A549 (cell line): ENCODE results near the gene PUS3. TPM values are rescaled to one million over a fixed set of nuclear protein-coding genes. Genes with fewer than 3 reads are reported as not detected.

Source experiments
- ATAC-seq, 2 experiments: fragments of 200-7000 bp in 1 of 2; fragments of >200 bp in 1 of 2; cut with Nextera tagmentation in 1 of 2; cut with Tn5 transposase in 1 of 2; 3 replicates each; pipeline versions ENCODE4 v1.8.0 to v1.9.1; 2018 to 2020; ENCODE audit warnings: mild to moderate bottlenecking in 1 of 2, moderate library complexity in 1 of 2
- CTCF ChIA-PET: fragments of 300-600 bp; sonication (Branson Sonifier 250); formaldehyde crosslinking; extraction: SDS; loops from one replicate; lab custom pipeline; 2021; ENCODE audit warnings: antibody characterized with exemption, inconsistent platforms; lab: Yijun Ruan, JAX
- POLR2A ChIA-PET: fragments of 350-600 bp; formaldehyde crosslinking; extraction: SDS; loops from one replicate; lab custom pipeline; 2021; ENCODE audit warnings: antibody characterized with exemption, inconsistent platforms; lab: Yijun Ruan, JAX
- DNase-seq, 2 experiments: peaks; one replicate each; pipeline versions ENCODE4 v3.0.0 to v3.0.0-alpha.2; 2011 to 2016; ENCODE audit warnings: low read depth in 1 of 2, low spot score in 1 of 2
- FAIRE-seq: peaks from 2 replicates; lab custom pipeline; 2011; peaks lifted over from hg19 to GRCh38; lab: Jason Lieb, UNC
- H3K27ac ChIP-seq, 2 experiments: fragments of >200 bp; sonication (Bioruptor Twin); formaldehyde crosslinking; 3 replicates each; pipeline ENCODE4 v1.5.1; 2016 to 2017
- H3K4me1 ChIP-seq: fragments of >200 bp; sonication (Bioruptor Twin); formaldehyde crosslinking; 3 replicates; pipeline ENCODE4 v1.6.1; 2016
- H3K4me2 ChIP-seq: fragments of >200 bp; sonication (Bioruptor Twin); formaldehyde crosslinking; 3 replicates; pipeline ENCODE4 v1.6.1; 2016
- H3K4me3 ChIP-seq: fragments of >200 bp; sonication (Bioruptor Twin); formaldehyde crosslinking; 3 replicates; pipeline ENCODE4 v1.5.1; 2016
- H3K9me3 ChIP-seq: fragments of >200 bp; sonication (Bioruptor Twin); formaldehyde crosslinking; 3 replicates; pipeline ENCODE4 v1.6.1; 2016
- ATOH8 ChIP-seq: fragments of 250-450 bp; sonication (Bioruptor Pico); IDR thresholded peaks from 2 replicates; pipeline ENCODE4 v1.5.0; 2020; ENCODE audit warnings: low read depth, mild to moderate bottlenecking, moderate library complexity
- CHD2 ChIP-seq: fragments of 150-350 bp; IDR thresholded peaks from 2 replicates; pipeline ENCODE4 v1.6.1; 2014; ENCODE audit warnings: low read length; ENCODE audit not compliant: partially characterized antibody
- CTCF ChIP-seq: fragments of >200 bp; sonication (Bioruptor Twin); formaldehyde crosslinking; IDR thresholded peaks from 3 replicates; pipeline ENCODE4 v1.5.1; 2016
- FOSB ChIP-seq: fragments of 250-450 bp; sonication (Bioruptor Pico); IDR thresholded peaks from 2 replicates; pipeline ENCODE4 v1.5.0; 2020; ENCODE audit warnings: mild to moderate bottlenecking, moderate library complexity
- FOXS1 ChIP-seq: fragments of 250-450 bp; sonication (Bioruptor Pico); IDR thresholded peaks from 2 replicates; pipeline ENCODE4 v1.5.0; 2020; ENCODE audit warnings: mild to moderate bottlenecking, moderate library complexity
- HOXB13 ChIP-seq: fragments of 250-450 bp; sonication (Bioruptor Pico); IDR thresholded peaks from 2 replicates; pipeline ENCODE4 v1.5.0; 2020; ENCODE audit warnings: low read depth, mild to moderate bottlenecking, moderate library complexity
- JUN ChIP-seq, 2 experiments: fragments of >200 bp; sonication (Bioruptor Twin); formaldehyde crosslinking; IDR thresholded peaks; 2 replicates in 1 of 2; 3 replicates in 1 of 2; pipeline ENCODE4 v1.6.1; 2016 to 2017
- KDM1A ChIP-seq: fragments of 200-600 bp; sonication (generic); IDR thresholded peaks from 2 replicates; pipeline ENCODE4 v1.6.1; 2016; ENCODE audit warnings: low read depth, mild to moderate bottlenecking
- NR3C1 ChIP-seq: fragments of >200 bp; sonication (Bioruptor Twin); formaldehyde crosslinking; IDR thresholded peaks from 3 replicates; pipeline ENCODE4 v1.6.1; 2017
- PHF8 ChIP-seq: fragments of 200-600 bp; sonication (generic); IDR thresholded peaks from 2 replicates; pipeline ENCODE4 v1.6.1; 2016; ENCODE audit warnings: low read depth, mild to moderate bottlenecking, antibody characterized with exemption, moderate library complexity, borderline replicate concordance
- RAD21 ChIP-seq, 2 experiments: fragments of >200 bp in 1 of 2; sonication (Bioruptor Twin) in 1 of 2; formaldehyde crosslinking in 1 of 2; IDR thresholded peaks in 1 of 2; conservative IDR thresholded peaks in 1 of 2; 2 replicates in 1 of 2; 3 replicates in 1 of 2; pipeline ENCODE4 v1.6.1; 2012 to 2018; ENCODE audit warnings: inconsistent platforms in 1 of 2
- REST ChIP-seq: fragments of 200-600 bp; sonication (generic); IDR thresholded peaks from 2 replicates; pipeline ENCODE4 v1.6.1; 2016; ENCODE audit warnings: antibody characterized with exemption, mild to moderate bottlenecking, moderate library complexity
- RFX5 ChIP-seq: fragments of 450-650 bp; IDR thresholded peaks from 2 replicates; pipeline ENCODE4 v1.7.1; 2014; ENCODE audit warnings: antibody characterized with exemption, mild to moderate bottlenecking, moderate library complexity
- SMC3 ChIP-seq: fragments of >200 bp; sonication (Bioruptor Twin); formaldehyde crosslinking; IDR thresholded peaks from 3 replicates; pipeline ENCODE4 v1.6.1; 2018; ENCODE audit warnings: inconsistent platforms
- TP53 ChIP-seq: fragments of 250-450 bp; sonication (Bioruptor Pico); IDR thresholded peaks from 2 replicates; pipeline ENCODE4 v1.5.0; 2021; ENCODE audit warnings: mild to moderate bottlenecking, moderate library complexity
- ZC3H11A ChIP-seq: fragments of 450-650 bp; IDR thresholded peaks from 2 replicates; pipeline ENCODE4 v1.6.1; 2014; ENCODE audit warnings: antibody characterized with exemption, mild to moderate bottlenecking
- ZFP36 ChIP-seq: fragments of 450-650 bp; IDR thresholded peaks from 2 replicates; pipeline ENCODE4 v1.6.1; 2014; ENCODE audit warnings: borderline replicate concordance; ENCODE audit not compliant: partially characterized antibody
- WGBS: methylation state at CpG from one replicate; pipeline ENCODE4 v1.1.6; 2017; ENCODE audit errors: missing lambda C conversion rate; 5-methylcytosine and 5-hydroxymethylcytosine counted together
- polyA plus RNA-seq, 4 experiments: library from polyadenylated mRNA; depleted of rRNA in 3 of 4; stranded (reverse); fragments of >200 nt; fragmentation: RNase III in 1 of 4; extraction: RNeasy Plus Mini Kit Qiagen cat#74134 plus additional on column Dnase treatment in 1 of 4; gene quantifications; 2 replicates in 3 of 4; 3 replicates in 1 of 4; pipeline ENCODE4 v1.2.3, GENCODE V29; 2011 to 2017

The PUS3 gene
- polyA plus RNA-seq, 2 of the 4 experiments (the other 2 are of a cell fraction) = 5.0 to 8.0 TPM

- Histone ChIP-seq H3K9me3 (no peaks in the 10 kb centered on the region), H3K4me3 (no peak overlapping the region), H3K4me2 (peak overlapping the region; percentile 37; the same call in 2 of the 3 replicates), H3K4me1 (no peaks in the 10 kb centered on the region), H3K27ac (no peak overlapping the region)
- no peak for FAIRE-seq
- ChIA-PET POLR2A (no interaction called here), CTCF (interaction anchor here (0.7 to 6.7 kb wide), 20 partner anchors 10 to 256 kb away, joined by 3 to 38 read pairs (median 4); partner anchors contain the start of gene CDON)
- DNase-seq = peak; percentile 28 to 55
- TF ChIP-seq NR3C1 = no peak
- TF ChIP-seq CTCF = peak; percentile 57
- TF ChIP-seq SMC3 = peak; percentile 57; the same call in 2 of the 3 replicates
- peak; percentile 52 to 59 for TF ChIP-seq RAD21 (conservative IDR thresholded peaks at IDR 0.05 in 1 of 2, IDR thresholded peaks at IDR 0.05 in 1 of 2)
- peak; percentile 86 to 96 for ATAC-seq
- WGBS = 36% methylated on average over 18 of the region's 20 CpGs
Measured at GRCh38 chr11:125941619-125942611, 38.9 kb upstream of the PUS3 start.

- FAIRE-seq (no peak), DNase-seq (no peak), ATAC-seq (no peak)
- 88% methylated on average over 4 of the region's 4 CpGs for WGBS
- ChIA-PET POLR2A (no interaction called here), CTCF (interaction anchor here (1.0 to 6.7 kb wide), 12 partner anchors 10 to 257 kb away, joined by 3 to 38 read pairs (median 5); partner anchors contain the start of gene CDON)
- H3K4me1 ChIP-seq = no peaks in the 10 kb centered on the region
- no peak overlapping the region for H3K4me2 ChIP-seq
- no peak overlapping the region for H3K4me3 ChIP-seq
- H3K27ac ChIP-seq = no peak overlapping the region
- H3K9me3 ChIP-seq = no peaks in the 10 kb centered on the region
- no peak for TF ChIP-seq RFX5
- no peak for TF ChIP-seq REST
- no peak for TF ChIP-seq CHD2
- TF ChIP-seq ATOH8 (CRISPR knock-in tag) = no peak
- no peak for TF ChIP-seq PHF8
- TF ChIP-seq ZC3H11A = no peak
- no peak for TF ChIP-seq HOXB13 (CRISPR knock-in tag)
- TF ChIP-seq FOXS1 (CRISPR knock-in tag) = no peak
- TF ChIP-seq KDM1A = no peak
- TF ChIP-seq JUN (IDR thresholded peaks at IDR 0.05) = no peak
- no peak for TF ChIP-seq ZFP36
- no peak for TF ChIP-seq RAD21 (conservative IDR thresholded peaks at IDR 0.05 in 1 of 2, IDR thresholded peaks at IDR 0.05 in 1 of 2)
- TF ChIP-seq FOSB (CRISPR knock-in tag) = no peak
- no peak for TF ChIP-seq CTCF
- no peak for TF ChIP-seq TP53 (CRISPR knock-in tag)
Measured at GRCh38 chr11:125941267-125941618, 38.2 kb upstream of the PUS3 start.
